IMR-90 (cell line): ENCODE data around the gene NARF. TPM values are rescaled to one million over a fixed set of nuclear protein-coding genes. Genes with fewer than 3 reads are reported as not detected.

Experiments
- ATAC-seq: fragments of 200-7000 bp; cut with Tn5 transposase; 2 replicates; pipeline ENCODE4 v1.9.1; 2020; ENCODE audit warnings: low read depth, mild to moderate bottlenecking, moderate library complexity
- BruUV-seq: library from RNA; stranded (reverse); fragments of 400-500 nt; replicated peaks from 2 replicates; lab custom pipeline; 2021; lab: Mats Ljungman, UMichigan
- CTCF ChIA-PET: fragments of 300-600 bp; formaldehyde crosslinking; extraction: SDS; loops from one replicate; lab custom pipeline; 2021; ENCODE audit warnings: antibody characterized with exemption; lab: Yijun Ruan, JAX
- POLR2A ChIA-PET: fragments of 300-600 bp; sonication (Branson Sonifier 250); formaldehyde crosslinking; loops from one replicate; lab custom pipeline; 2022; ENCODE audit warnings: antibody characterized with exemption; ENCODE audit not compliant: unreplicated experiment; lab: Charles Lee
- DNase-seq: peaks from one replicate; pipeline ENCODE4 v3.0.0; 2013
- H2AFZ ChIP-seq: replicated peaks from 2 replicates; pipeline ENCODE3; 2013; ENCODE audit warnings: low read length, mild to moderate bottlenecking; ENCODE audit not compliant: poor library complexity
- H2AK5ac ChIP-seq: 2 replicates; pipeline ENCODE4 v1.6.1; 2013; ENCODE audit warnings: low read depth, low read length, inconsistent platforms
- H2AK9ac ChIP-seq: replicated peaks from 2 replicates; pipeline ENCODE3; 2013; ENCODE audit warnings: mild to moderate bottlenecking, low read depth, low read length, moderate library complexity; ENCODE audit not compliant: poor library complexity
- H2BK120ac ChIP-seq: 2 replicates; pipeline ENCODE4 v1.6.1; 2013; ENCODE audit warnings: low read depth, low read length, inconsistent platforms
- H2BK15ac ChIP-seq: 3 replicates; pipeline ENCODE4 v1.6.1; 2013; ENCODE audit warnings: low read depth, low read length, inconsistent platforms
- H2BK20ac ChIP-seq: 2 replicates; pipeline ENCODE4 v1.6.1; 2013; ENCODE audit warnings: low read depth, mild to moderate bottlenecking, inconsistent platforms, low read length, moderate library complexity
- H2BK5ac ChIP-seq: 2 replicates; pipeline ENCODE4 v1.6.1; 2013; ENCODE audit warnings: mild to moderate bottlenecking, low read depth, low read length, inconsistent platforms; ENCODE audit not compliant: poor library complexity, severe bottlenecking
- H3K14ac ChIP-seq: replicated peaks from 2 replicates; pipeline ENCODE4 v1.6.1; 2013; ENCODE audit warnings: low read depth, low read length, inconsistent platforms
- H3K18ac ChIP-seq: 2 replicates; pipeline ENCODE4 v1.6.1; 2013; ENCODE audit warnings: low read depth, low read length, control low read depth
- H3K23ac ChIP-seq: 2 replicates; pipeline ENCODE4 v1.6.1; 2013; ENCODE audit warnings: low read depth, low read length, inconsistent platforms
- H3K27ac ChIP-seq: 2 replicates; pipeline ENCODE4 v1.5.1; 2013; ENCODE audit warnings: mild to moderate bottlenecking, control low read depth, low read length; ENCODE audit not compliant: insufficient read depth
- H3K27me3 ChIP-seq: 2 replicates; pipeline ENCODE4 v1.6.1; 2013; ENCODE audit warnings: low read length; ENCODE audit not compliant: control insufficient read depth, insufficient read depth
- H3K36me3 ChIP-seq: 2 replicates; pipeline ENCODE4 v1.6.1; 2013; ENCODE audit warnings: low read length, mixed read lengths; ENCODE audit not compliant: control insufficient read depth, insufficient read depth
- H3K4ac ChIP-seq: 2 replicates; pipeline ENCODE4 v1.6.1; 2013; ENCODE audit warnings: low read depth, low read length, inconsistent platforms
- H3K4me1 ChIP-seq: 2 replicates; pipeline ENCODE4 v1.6.1; 2013; ENCODE audit warnings: low read length, mixed read lengths; ENCODE audit not compliant: control insufficient read depth, insufficient read depth
- H3K4me2 ChIP-seq: 2 replicates; pipeline ENCODE4 v1.6.1; 2013; ENCODE audit warnings: low read depth, mild to moderate bottlenecking, control low read depth, low read length, moderate library complexity
- H3K4me3 ChIP-seq: 2 replicates; pipeline ENCODE4 v1.5.1; 2013; ENCODE audit warnings: low read depth, mild to moderate bottlenecking, control low read depth, low read length, moderate library complexity; ENCODE audit not compliant: insufficient read depth
- H3K56ac ChIP-seq: 2 replicates; pipeline ENCODE4 v1.6.1; 2013; ENCODE audit warnings: low read length, inconsistent platforms; ENCODE audit not compliant: insufficient read depth; ENCODE audit errors: extremely low read depth
- H3K79me1 ChIP-seq, 2 experiments: 2 replicates each; pipeline ENCODE4 v1.6.1; 2013; ENCODE audit warnings: low read length in 2 of 2, inconsistent platforms in 1 of 2, low read depth in 1 of 2
- H3K9ac ChIP-seq: 2 replicates; pipeline ENCODE4 v1.6.1; 2013; ENCODE audit warnings: low read depth, low read length, control low read depth
- H3K9me1 ChIP-seq: 2 replicates; pipeline ENCODE4 v1.6.1; 2013; ENCODE audit warnings: low read length, inconsistent platforms; ENCODE audit not compliant: insufficient read depth
- H3K9me3 ChIP-seq: 2 replicates; pipeline ENCODE4 v1.6.1; 2013; ENCODE audit warnings: low read length; ENCODE audit not compliant: control insufficient read depth, insufficient read depth
- H4K20me1 ChIP-seq: 2 replicates; pipeline ENCODE4 v1.6.1; 2013; ENCODE audit warnings: low read length, inconsistent platforms; ENCODE audit not compliant: insufficient read depth
- H4K5ac ChIP-seq: 2 replicates; pipeline ENCODE4 v1.6.1; 2013; ENCODE audit warnings: mild to moderate bottlenecking, low read depth, low read length, control low read depth
- H4K8ac ChIP-seq, 2 experiments: 2 replicates each; pipeline ENCODE4 v1.6.1; 2013; ENCODE audit warnings: low read depth in 2 of 2, low read length in 2 of 2, control low read depth in 1 of 2, inconsistent platforms in 1 of 2
- H4K91ac ChIP-seq: 2 replicates; pipeline ENCODE4 v1.6.1; 2013; ENCODE audit warnings: low read depth, low read length, inconsistent platforms; ENCODE audit not compliant: insufficient read depth
- BHLHE40 ChIP-seq: fragments of 150-350 bp; IDR thresholded peaks from 2 replicates; pipeline ENCODE4 v1.6.1; 2016; ENCODE audit warnings: mild to moderate bottlenecking, low read depth, low read length
- CEBPB ChIP-seq: IDR thresholded peaks from 2 replicates; pipeline ENCODE4 v1.6.1; 2012; ENCODE audit warnings: low read depth, low read length, improper control_type of control experiment
- CHD1 ChIP-seq: IDR thresholded peaks from 2 replicates; pipeline ENCODE4 v1.6.1; 2012; ENCODE audit warnings: low read depth, low read length, improper control_type of control experiment
- FOS ChIP-seq: fragments of 150-350 bp; IDR thresholded peaks from 2 replicates; pipeline ENCODE4 v1.6.1; 2016; ENCODE audit warnings: low read depth, low read length
- MAFK ChIP-seq: IDR thresholded peaks from 2 replicates; pipeline ENCODE4 v1.6.1; 2012; ENCODE audit warnings: low read depth, low read length, improper control_type of control experiment
- MAZ ChIP-seq: IDR thresholded peaks from 2 replicates; pipeline ENCODE4 v1.6.1; 2012; ENCODE audit warnings: low read depth, mild to moderate bottlenecking, low read length, improper control_type of control experiment, moderate library complexity, borderline replicate concordance
- MXI1 ChIP-seq: IDR thresholded peaks from 2 replicates; pipeline ENCODE4 v1.6.1; 2012; ENCODE audit warnings: low read depth, mild to moderate bottlenecking, low read length, moderate library complexity, borderline replicate concordance
- NFE2L2 ChIP-seq: fragments of 150-350 bp; IDR thresholded peaks from 2 replicates; pipeline ENCODE4 v1.6.1; 2016; ENCODE audit warnings: low read depth, mild to moderate bottlenecking, low read length
- POLR2A ChIP-seq: IDR thresholded peaks from 2 replicates; pipeline ENCODE4 v1.6.1; 2012; ENCODE audit warnings: mild to moderate bottlenecking, low read depth, low read length
- RAD21 ChIP-seq: IDR thresholded peaks from 2 replicates; pipeline ENCODE4 v1.6.1; 2012; ENCODE audit warnings: low read length, improper control_type of control experiment
- RCOR1 ChIP-seq: IDR thresholded peaks from 2 replicates; pipeline ENCODE4 v1.6.1; 2012; ENCODE audit warnings: mild to moderate bottlenecking, low read length, improper control_type of control experiment; ENCODE audit not compliant: insufficient replicate concordance
- RFX5 ChIP-seq: IDR thresholded peaks from 2 replicates; pipeline ENCODE4 v1.8.0; 2012; ENCODE audit warnings: low read depth, mild to moderate bottlenecking, low read length, moderate library complexity
- SMC3 ChIP-seq: fragments of 150-350 bp; IDR thresholded peaks from 2 replicates; pipeline ENCODE4 v1.6.1; 2016; ENCODE audit warnings: low read depth, mild to moderate bottlenecking, antibody characterized with exemption, low read length, moderate library complexity
- USF2 ChIP-seq: fragments of 150-350 bp; IDR thresholded peaks from 2 replicates; pipeline ENCODE4 v1.6.1; 2017; ENCODE audit warnings: mild to moderate bottlenecking, antibody characterized with exemption, low read length, low read depth
- WGBS, 2 experiments: methylation state at CpG; one replicate each; pipeline versions ENCODE4 v1.1.5 to v1.1.7; 2013; ENCODE audit warnings: missing lambda C conversion rate in 2 of 2; ENCODE audit not compliant: insufficient read length in 1 of 2; ENCODE audit errors: extremely low coverage in 2 of 2; 5-methylcytosine and 5-hydroxymethylcytosine counted together
- dilution Hi-C: fragments of 300-500 bp; cut with HindIII; formaldehyde crosslinking; loops from one replicate; pipeline ENCODE4 v1.14.3; 2018; ENCODE audit warnings: low sequenced_read_pairs; ENCODE audit not compliant: unreplicated experiment
- in situ Hi-C: fragments of 300-500 bp; cut with MboI; formaldehyde crosslinking; loops from 3 replicates; pipeline ENCODE4 v1.14.3; 2019; ENCODE audit warnings: low sequenced_read_pairs, inconsistent platforms, mixed read lengths
- intact Hi-C: fragments of 100-400 bp; cut with micrococcal nuclease; formaldehyde crosslinking; loops from 2 replicates; pipeline ENCODE4 v1.10.0; 2022
- polyA plus RNA-seq, 3 experiments: library from polyadenylated mRNA; depleted of rRNA; stranded (reverse); fragments of >200 nt; gene quantifications; 2 replicates each; pipeline ENCODE4 v1.2.3, GENCODE V29; 2012; ENCODE audit warnings: low replicate concordance in 1 of 3
- total RNA-seq: library from RNA; depleted of rRNA; stranded (reverse); fragments of >200 nt; gene quantifications from 2 replicates; pipeline ENCODE4 v1.2.3, GENCODE V29; 2012
- TF ChIP-seq, protein P1 (sequence below): conservative IDR thresholded peaks from 2 replicates; pipeline ENCODE4 v1.5.1; 2012; ENCODE audit warnings: mild to moderate bottlenecking, low read depth, low read length, improper control_type of control experiment

Gene NARF
- total and polyA plus RNA-seq, 2 of the 4 experiments (the other 2 are of a cell fraction): 83.7 to 94.8 TPM

DNA sequence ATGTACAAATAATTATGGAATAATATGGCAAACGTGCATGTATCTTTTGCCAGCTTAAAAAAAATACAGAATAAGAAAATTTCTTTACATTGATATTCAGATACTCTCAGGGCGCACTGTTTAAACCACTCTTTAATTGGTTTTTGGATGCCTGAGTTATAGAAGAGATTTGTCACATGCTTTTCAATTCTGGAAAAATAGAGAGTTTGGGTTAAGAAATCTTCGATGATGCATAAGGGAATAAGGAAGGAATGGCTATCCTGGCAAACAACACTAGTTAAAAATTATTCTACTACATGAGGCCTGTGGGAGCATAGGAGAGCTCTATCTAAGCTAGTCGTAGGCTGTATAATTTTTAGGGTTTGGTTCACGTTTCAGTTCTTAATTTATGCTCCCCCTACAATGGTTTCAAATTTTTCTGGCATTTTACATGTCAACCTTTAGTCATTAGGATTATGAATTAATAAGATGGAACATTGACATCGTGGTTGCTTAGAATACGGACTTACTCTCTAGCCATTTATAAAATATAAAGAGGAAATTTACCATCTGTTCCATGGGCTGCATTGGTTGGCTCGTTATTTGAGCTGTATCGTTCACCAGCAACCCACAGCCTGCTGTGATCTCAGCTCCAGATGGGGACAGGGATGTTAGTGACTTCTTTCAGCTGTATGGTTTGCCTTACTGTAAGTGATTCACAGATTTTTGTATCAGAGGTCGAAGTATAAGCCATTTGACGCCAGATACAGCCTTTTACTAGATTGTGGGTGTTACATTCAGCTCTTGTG, 15.9 kb downstream of the NARF start:
- H2BK15ac ChIP-seq: no peak overlapping the region
- no peak overlapping the region for H2AK5ac ChIP-seq
- no peaks in the 10 kb centered on the region for H4K20me1 ChIP-seq
- DNase-seq: no peak
- no peaks in the 10 kb centered on the region for H3K27me3 ChIP-seq
- no peak overlapping the region for H3K4ac ChIP-seq
- intact Hi-C loops: no loop called here
- ATAC-seq: no peak
- H3K14ac ChIP-seq: no peak overlapping the region
- no peak overlapping the region for H2BK5ac ChIP-seq
- no TSS peak for BruUV-seq
- H3K9me1 ChIP-seq: no peaks in the 10 kb centered on the region
- dilution Hi-C loops: no loop called here
- no peak overlapping the region for H3K23ac ChIP-seq
- H3K36me3 ChIP-seq: peaks cover 45% of the 10 kb centered on the region
- no peak overlapping the region for H2BK20ac ChIP-seq
- H3K56ac ChIP-seq: no peak overlapping the region
- H2AFZ ChIP-seq: no peak overlapping the region
- H3K4me2 ChIP-seq: no peak overlapping the region
- no peak overlapping the region for H4K91ac ChIP-seq
- no peak overlapping the region for H3K4me3 ChIP-seq
- no CpG with 5 or more reads among the region's 11 CpGs for WGBS, 2 experiments
- H3K79me1 ChIP-seq: peaks cover 0 to 4% of the 10 kb centered on the region in 2 experiments; a peak in 1 of 4 replicates
- ChIA-PET CTCF (interaction anchor here (0.6 kb wide), 1 partner anchor 11 kb away, joined by 3 read pairs; no protein-coding TSS in a partner anchor), POLR2A (no interaction called here)
- no peaks in the 10 kb centered on the region for H3K4me1 ChIP-seq
- H3K27ac ChIP-seq: no peak overlapping the region
- no peak overlapping the region for H4K5ac ChIP-seq
- no peak overlapping the region for H3K18ac ChIP-seq
- no peak overlapping the region for H4K8ac ChIP-seq
- in situ Hi-C loops: no loop called here
- H2BK120ac ChIP-seq: no peak overlapping the region
- no peak overlapping the region for H2AK9ac ChIP-seq
- H3K9me3 ChIP-seq: no peaks in the 10 kb centered on the region
- H3K9ac ChIP-seq: no peak overlapping the region
- TF ChIP-seq NFE2L2 (no peak), RAD21 (no peak), POLR2A (no peak), RFX5 (no peak), RCOR1 (no peak), MAZ (no peak), CEBPB (no peak), BHLHE40 (no peak), FOS (no peak), SMC3 (no peak), MAFK (no peak), USF2 (no peak), MXI1 (no peak), CHD1 (no peak)
- TF ChIP-seq, protein P1, sequence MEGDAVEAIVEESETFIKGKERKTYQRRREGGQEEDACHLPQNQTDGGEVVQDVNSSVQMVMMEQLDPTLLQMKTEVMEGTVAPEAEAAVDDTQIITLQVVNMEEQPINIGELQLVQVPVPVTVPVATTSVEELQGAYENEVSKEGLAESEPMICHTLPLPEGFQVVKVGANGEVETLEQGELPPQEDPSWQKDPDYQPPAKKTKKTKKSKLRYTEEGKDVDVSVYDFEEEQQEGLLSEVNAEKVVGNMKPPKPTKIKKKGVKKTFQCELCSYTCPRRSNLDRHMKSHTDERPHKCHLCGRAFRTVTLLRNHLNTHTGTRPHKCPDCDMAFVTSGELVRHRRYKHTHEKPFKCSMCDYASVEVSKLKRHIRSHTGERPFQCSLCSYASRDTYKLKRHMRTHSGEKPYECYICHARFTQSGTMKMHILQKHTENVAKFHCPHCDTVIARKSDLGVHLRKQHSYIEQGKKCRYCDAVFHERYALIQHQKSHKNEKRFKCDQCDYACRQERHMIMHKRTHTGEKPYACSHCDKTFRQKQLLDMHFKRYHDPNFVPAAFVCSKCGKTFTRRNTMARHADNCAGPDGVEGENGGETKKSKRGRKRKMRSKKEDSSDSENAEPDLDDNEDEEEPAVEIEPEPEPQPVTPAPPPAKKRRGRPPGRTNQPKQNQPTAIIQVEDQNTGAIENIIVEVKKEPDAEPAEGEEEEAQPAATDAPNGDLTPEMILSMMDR: no peak
